Adipocyte (in vitro differentiated cells): ENCODE data around the gene CFAP251.

ENCODE experiments used
- DNase-seq: peaks from one replicate; pipeline ENCODE4 v3.0.0-alpha.2; 2015; ENCODE audit warnings: low read depth
- H3K27me3 ChIP-seq: replicated peaks from 2 replicates; pipeline ENCODE4 v1.7.0; 2013; ENCODE audit warnings: mild to moderate bottlenecking, low read length, moderate library complexity; ENCODE audit not compliant: control insufficient read depth, insufficient read depth
- H3K36me3 ChIP-seq: 2 replicates; pipeline ENCODE4 v1.7.0; 2013; ENCODE audit warnings: low read length, mild to moderate bottlenecking, moderate library complexity; ENCODE audit not compliant: control insufficient read depth, insufficient read depth, severe bottlenecking
- H3K4me1 ChIP-seq: 2 replicates; pipeline ENCODE4 v1.7.0; 2013; ENCODE audit warnings: mild to moderate bottlenecking, low read length, moderate library complexity; ENCODE audit not compliant: control insufficient read depth, insufficient read depth
- H3K4me3 ChIP-seq: 2 replicates; pipeline ENCODE4 v1.7.0; 2013; ENCODE audit warnings: mild to moderate bottlenecking, low read length, moderate library complexity
- H3K9ac ChIP-seq: 2 replicates; pipeline ENCODE4 v1.7.0; 2013; ENCODE audit warnings: mild to moderate bottlenecking, low read length, moderate library complexity
- H3K9me3 ChIP-seq: 2 replicates; pipeline ENCODE4 v1.7.0; 2013; ENCODE audit warnings: mild to moderate bottlenecking, low read length, moderate library complexity; ENCODE audit not compliant: control insufficient read depth

CFAP251 gene

DNA sequence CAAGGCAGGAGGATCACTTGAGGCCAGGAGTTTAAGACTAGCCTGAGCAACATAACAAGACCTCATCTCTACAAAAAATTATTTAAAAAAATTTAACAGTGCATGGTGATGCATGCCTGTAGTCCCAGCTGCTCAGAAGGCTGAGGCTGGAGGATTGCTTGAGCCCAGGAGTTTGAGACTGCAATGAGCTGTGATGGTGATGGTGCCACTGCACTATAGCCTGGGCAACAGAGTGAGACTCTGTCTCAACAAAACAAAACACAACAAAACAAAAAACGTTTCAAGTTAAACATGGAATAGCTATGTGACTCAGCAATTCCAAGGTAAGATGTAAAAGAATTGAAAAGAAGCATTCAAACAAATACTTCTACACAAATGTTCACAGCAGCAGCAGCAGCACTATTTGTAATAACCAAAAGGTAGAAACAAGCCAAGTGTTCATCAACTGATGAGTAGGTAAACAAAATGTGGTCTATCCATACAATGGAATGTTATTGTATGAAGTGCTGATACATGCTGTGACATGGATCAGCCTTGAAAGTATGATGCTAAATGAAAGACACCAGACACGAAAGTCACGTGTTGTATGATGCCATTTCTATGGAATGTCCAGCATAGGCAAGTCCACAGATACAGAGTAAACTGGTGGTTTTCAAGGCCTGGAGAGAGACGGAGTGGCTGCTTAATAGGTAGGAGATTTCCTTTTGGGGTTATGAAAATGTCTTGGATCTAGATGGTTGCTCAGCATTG is 31.4 kb downstream of the CFAP251 start:
- H3K27me3 ChIP-seq: no peaks in the 10 kb centered on the region
- DNase-seq: peak; percentile 72
- no peaks in the 10 kb centered on the region for H3K4me1 ChIP-seq
- H3K4me3 ChIP-seq: no peak overlapping the region
- H3K9ac ChIP-seq: no peak overlapping the region
- peaks cover 16% of the 10 kb centered on the region for H3K36me3 ChIP-seq
- peaks cover 5% of the 10 kb centered on the region for H3K9me3 ChIP-seq

- no peak overlapping the region for H3K9ac ChIP-seq
- DNase-seq: no peak
- no peaks in the 10 kb centered on the region for H3K4me1 ChIP-seq
- peaks cover 10% of the 10 kb centered on the region for H3K36me3 ChIP-seq
- H3K9me3 ChIP-seq: peaks cover 5% of the 10 kb centered on the region
- H3K4me3 ChIP-seq: no peak overlapping the region
- no peaks in the 10 kb centered on the region for H3K27me3 ChIP-seq
Measured at GRCh38 chr12:121953117-121953692, 34.8 kb downstream of the CFAP251 start.

DNA sequence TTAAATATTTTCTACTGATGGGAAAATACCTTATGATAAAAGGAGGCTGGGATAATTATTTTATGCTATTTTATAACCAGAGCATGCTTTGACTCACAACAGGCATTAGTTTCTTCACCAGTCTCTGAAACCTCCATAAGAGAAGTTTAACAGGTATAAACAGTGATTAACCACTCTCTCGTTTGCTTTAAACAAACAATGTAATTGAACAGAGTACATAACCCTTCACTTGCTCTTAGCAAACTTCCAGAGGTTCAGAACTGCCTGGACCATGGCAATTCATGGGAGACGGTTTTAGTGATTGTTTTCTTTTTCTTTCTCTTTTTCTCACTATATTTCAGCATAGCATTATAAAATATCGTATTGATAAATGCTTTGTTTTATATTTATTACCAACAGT is 35.3 kb downstream of the CFAP251 start:
- no peaks in the 10 kb centered on the region for H3K4me1 ChIP-seq
- H3K4me3 ChIP-seq: no peak overlapping the region
- no peak for DNase-seq

DNA sequence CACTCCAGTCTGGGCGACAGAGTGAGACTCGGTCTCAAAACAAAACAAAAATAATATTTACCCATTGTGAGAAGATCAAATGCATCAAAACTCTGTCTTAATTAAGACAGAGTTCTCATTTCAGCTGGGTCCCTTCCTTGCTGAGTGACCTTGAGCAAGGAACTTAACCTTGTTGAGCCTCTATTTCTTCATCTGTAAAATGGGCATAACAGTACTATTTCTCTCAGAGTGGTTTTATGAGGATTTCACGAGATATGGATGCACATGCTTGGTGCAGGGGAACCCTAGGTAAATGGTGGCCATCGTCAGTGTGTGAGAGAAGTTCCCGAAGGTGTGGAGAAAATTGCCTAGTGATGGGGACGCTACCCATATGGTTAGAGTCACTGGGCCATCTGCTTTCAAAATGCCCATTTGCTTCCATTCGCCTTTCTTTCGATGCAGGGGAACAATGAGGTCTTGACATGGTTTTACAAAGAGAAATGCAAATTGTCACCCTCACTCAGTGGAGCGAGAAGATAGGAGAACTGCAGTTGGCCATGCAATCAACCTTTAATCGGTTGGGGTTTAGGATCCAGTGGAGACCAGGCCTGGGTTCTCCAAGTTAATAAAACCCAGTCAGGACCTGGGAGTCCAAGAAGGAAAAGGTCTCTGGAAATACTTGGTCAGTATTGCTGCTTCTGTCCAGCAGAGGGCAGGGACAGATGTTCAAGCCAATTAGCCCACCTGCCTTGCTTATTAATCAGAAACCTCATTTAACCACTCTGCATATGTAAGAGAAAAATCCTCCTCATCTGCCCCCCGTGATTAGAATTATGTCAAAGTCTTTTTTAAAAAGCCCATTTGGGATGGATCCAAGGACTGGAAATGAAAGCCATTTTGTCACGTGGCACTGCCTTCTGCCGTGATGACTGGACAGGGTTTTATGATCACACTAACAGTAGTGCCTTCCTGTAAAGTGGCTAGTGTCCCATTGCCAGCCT is 37.2 kb downstream of the CFAP251 start:
- DNase-seq: peak; percentile 34

More for the DNA sequence above, 35.3 kb downstream of the CFAP251 start:
- no peaks in the 10 kb centered on the region for H3K27me3 ChIP-seq
- no peak overlapping the region for H3K9ac ChIP-seq
- H3K9me3 ChIP-seq: peaks cover 5% of the 10 kb centered on the region
- H3K36me3 ChIP-seq: peaks cover 12% of the 10 kb centered on the region

GRCh38 chr12:121957861-121958515 is 39.6 kb downstream of the CFAP251 start:
- no peak for DNase-seq
- no peaks in the 10 kb centered on the region for H3K4me1 ChIP-seq

More for the DNA sequence above, 37.2 kb downstream of the CFAP251 start:
- H3K36me3 ChIP-seq: peaks cover 14% of the 10 kb centered on the region
- no peaks in the 10 kb centered on the region for H3K4me1 ChIP-seq
- no peaks in the 10 kb centered on the region for H3K27me3 ChIP-seq
- no peak overlapping the region for H3K9ac ChIP-seq
- peaks cover 5% of the 10 kb centered on the region for H3K9me3 ChIP-seq
- no peak overlapping the region for H3K4me3 ChIP-seq

DNA sequence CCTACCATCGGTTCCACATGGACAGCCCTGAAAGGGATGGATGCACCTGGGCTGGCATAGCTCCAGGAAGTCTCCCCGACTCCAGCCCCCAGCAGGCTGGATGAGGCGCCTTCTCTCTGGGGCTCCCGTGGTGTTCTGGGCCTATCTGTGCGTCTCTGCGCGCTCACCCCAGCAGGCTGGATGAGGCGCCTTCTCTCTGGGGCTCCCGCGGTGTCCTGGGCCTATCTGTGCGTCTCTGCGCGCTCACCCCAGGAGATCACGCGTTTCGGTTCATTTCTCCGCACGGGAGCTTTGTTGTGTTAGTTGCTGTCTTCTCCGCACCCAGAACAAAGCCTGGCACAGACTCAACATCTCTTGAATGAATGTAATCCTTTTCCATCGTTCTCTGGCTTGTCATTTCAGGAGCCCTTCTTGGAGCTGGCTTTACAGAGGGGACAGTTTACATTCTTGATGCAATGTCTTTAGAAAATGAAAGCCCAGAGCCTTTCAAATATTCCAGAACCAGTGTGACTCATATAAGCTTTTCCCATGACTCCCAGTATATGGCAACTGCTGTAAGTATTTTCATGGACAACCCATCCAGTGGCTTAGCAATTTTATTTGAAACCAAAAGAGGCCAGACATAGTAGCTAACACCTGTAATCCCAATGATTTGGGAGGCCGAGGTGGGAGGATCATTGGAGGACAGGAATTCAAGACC is 40.3 kb downstream of the CFAP251 start:
- no peak overlapping the region for H3K4me3 ChIP-seq
- H3K9me3 ChIP-seq: no peaks in the 10 kb centered on the region
- DNase-seq: no peak
- no peak overlapping the region for H3K9ac ChIP-seq
- H3K27me3 ChIP-seq: no peaks in the 10 kb centered on the region
- H3K36me3 ChIP-seq: peaks cover 16% of the 10 kb centered on the region
- H3K4me1 ChIP-seq: no peaks in the 10 kb centered on the region

More at GRCh38 chr12:121957861-121958515, 39.6 kb downstream of the CFAP251 start:
- no peaks in the 10 kb centered on the region for H3K27me3 ChIP-seq
- no peak overlapping the region for H3K4me3 ChIP-seq
- peaks cover 20% of the 10 kb centered on the region for H3K36me3 ChIP-seq
- peaks cover 5% of the 10 kb centered on the region for H3K9me3 ChIP-seq
- no peak overlapping the region for H3K9ac ChIP-seq

DNA sequence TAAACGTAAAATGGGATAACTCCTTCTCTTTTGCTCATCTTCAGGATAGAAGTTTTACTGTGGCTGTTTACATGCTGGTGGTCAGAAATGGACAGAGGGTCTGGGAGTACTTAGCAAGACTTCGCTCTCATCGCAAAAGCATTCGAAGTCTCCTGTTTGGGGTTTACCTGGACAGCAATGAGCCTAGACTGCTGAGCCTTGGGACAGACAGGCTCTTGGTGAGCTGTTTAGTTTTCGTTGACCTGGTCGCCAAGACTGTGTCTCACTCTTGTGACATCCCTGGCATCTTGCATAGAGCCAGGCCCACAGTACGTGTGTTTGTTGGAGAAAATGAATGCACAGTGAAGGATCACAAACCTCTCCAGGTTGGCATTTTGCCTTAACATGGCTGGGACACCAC is 42.1 kb downstream of the CFAP251 start:
- no peak overlapping the region for H3K9ac ChIP-seq
- no peak for DNase-seq
- no peaks in the 10 kb centered on the region for H3K27me3 ChIP-seq
- H3K4me3 ChIP-seq: no peak overlapping the region
- H3K9me3 ChIP-seq: no peaks in the 10 kb centered on the region
- H3K36me3 ChIP-seq: peaks cover 14% of the 10 kb centered on the region
- H3K4me1 ChIP-seq: peaks cover 8% of the 10 kb centered on the region

GRCh38 chr12:121961195-121961879 is 42.9 kb downstream of the CFAP251 start:
- Histone ChIP-seq H3K36me3 (peaks cover 14% of the 10 kb centered on the region), H3K4me3 (no peak overlapping the region), H3K27me3 (no peaks in the 10 kb centered on the region), H3K9me3 (no peaks in the 10 kb centered on the region), H3K9ac (no peak overlapping the region), H3K4me1 (peaks cover 8% of the 10 kb centered on the region)
- no peak for DNase-seq

GRCh38 chr12:121963341-121964018 is 45.1 kb downstream of the CFAP251 start:
- no peak for DNase-seq
- Histone ChIP-seq H3K9ac (no peak overlapping the region), H3K27me3 (no peaks in the 10 kb centered on the region), H3K9me3 (no peaks in the 10 kb centered on the region), H3K4me3 (no peak overlapping the region), H3K4me1 (peaks cover 12% of the 10 kb centered on the region), H3K36me3 (peaks cover 28% of the 10 kb centered on the region)
